Esophagus squamous epithelium (tissue), 5 donors: ENCODE results near the gene C1QL2. TPM values are rescaled to one million over a fixed set of nuclear protein-coding genes. Genes with fewer than 3 reads are reported as not detected.
A peak's percentile ranks its signal among the peaks of the same experiment; 100 is the strongest.

Experiments
- DNase-seq: peaks from one replicate; lab custom pipeline; 2025; lab: John Stamatoyannopoulos, UW
- H3K27ac ChIP-seq, 4 donors: fragments of 200-600 bp; sonication (generic); one replicate each; pipeline ENCODE4 v1.5.1; 2016 to 2019; ENCODE audit warnings: mild to moderate bottlenecking in 1 of 4
- H3K27me3 ChIP-seq, 4 donors: fragments of 200-600 bp; sonication (generic); 1 replicate in 3 of 4; 2 replicates in 1 of 4; pipeline versions ENCODE4 v1.5.1 to v1.6.0; 2017 to 2021; ENCODE audit warnings: antibody characterized with exemption in 1 of 4
- H3K36me3 ChIP-seq, 3 donors: fragments of 200-600 bp; sonication (generic); one replicate each; pipeline ENCODE4 v1.5.1; 2016 to 2019
- H3K4me1 ChIP-seq, 3 donors: fragments of 200-600 bp; sonication (generic); one replicate each; pipeline ENCODE4 v1.5.1; 2017 to 2019
- H3K4me3 ChIP-seq, 4 donors: fragments of 200-600 bp; sonication (generic); 1 replicate in 3 of 4; 2 replicates in 1 of 4; pipeline ENCODE4 v1.5.1; 2016 to 2019; ENCODE audit warnings: mild to moderate bottlenecking in 2 of 4, moderate library complexity in 1 of 4
- H3K9me3 ChIP-seq, 3 donors: fragments of 200-600 bp; sonication (generic); one replicate each; pipeline ENCODE4 v1.5.1; 2016 to 2019
- POLR2A ChIP-seq, 4 donors: fragments of 450-650 bp; IDR thresholded peaks; one replicate each; pipeline ENCODE4 v1.6.1; 2017; ENCODE audit warnings: antibody characterized with exemption in 4 of 4, mild to moderate bottlenecking in 4 of 4, moderate library complexity in 3 of 4
- WGBS, 2 donors: methylation state at CpG; one replicate each; pipeline ENCODE4 v1.1.5; 2018; 5-methylcytosine and 5-hydroxymethylcytosine counted together
- intact Hi-C: fragments of 100-400 bp; cut with DNase I; formaldehyde crosslinking; loops from one replicate; pipeline ENCODE4 v1.15.0; 2022
- total RNA-seq, 4 donors: library from RNA; depleted of rRNA; stranded (reverse); fragments of >200 nt; gene quantifications; one replicate each; pipeline ENCODE4 v1.1.0, GENCODE V29; 2016
- TF ChIP-seq, protein P1 (sequence below), 6 experiments: fragments of 450-650 bp in 4 of 6; fragments of 200-600 bp in 2 of 6; sonication (generic) in 2 of 6; IDR thresholded peaks; one replicate each; pipeline ENCODE4 v1.5.1; 2016 to 2019; ENCODE audit warnings: antibody characterized with exemption in 6 of 6, mild to moderate bottlenecking in 4 of 6, moderate library complexity in 4 of 6
- donor health status: DM: yes; HTN: yes; CAD: no.

Gene C1QL2
- total RNA-seq, 4 donors from 2014 or later: not detected

DNA sequence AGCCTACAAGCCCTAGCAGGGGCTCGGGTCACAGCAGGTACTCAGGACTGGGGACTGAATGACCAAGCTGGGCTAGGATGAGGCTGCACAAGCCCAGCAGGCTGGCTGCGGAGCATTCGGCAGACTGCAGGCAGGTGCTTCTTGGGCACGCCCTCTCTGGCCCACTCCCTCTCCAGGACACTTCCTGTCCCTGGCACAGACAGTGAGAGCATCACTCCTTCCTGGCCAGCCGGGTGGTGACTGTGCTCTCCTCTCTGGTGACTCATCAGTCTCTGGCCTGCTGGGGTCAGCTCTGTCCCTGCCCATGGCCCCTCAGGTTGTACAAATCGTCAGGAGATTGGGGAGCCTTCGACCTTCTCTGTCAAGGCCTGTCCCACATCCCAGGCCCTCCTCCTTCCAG, 22.5 kb downstream of the C1QL2 start:
- intact Hi-C loops: no loop called here
- DNase-seq: no peak
- peaks cover 0 to 67% (median 0%) of the 10 kb centered on the region in 4 donors for H3K27me3 ChIP-seq

DNA sequence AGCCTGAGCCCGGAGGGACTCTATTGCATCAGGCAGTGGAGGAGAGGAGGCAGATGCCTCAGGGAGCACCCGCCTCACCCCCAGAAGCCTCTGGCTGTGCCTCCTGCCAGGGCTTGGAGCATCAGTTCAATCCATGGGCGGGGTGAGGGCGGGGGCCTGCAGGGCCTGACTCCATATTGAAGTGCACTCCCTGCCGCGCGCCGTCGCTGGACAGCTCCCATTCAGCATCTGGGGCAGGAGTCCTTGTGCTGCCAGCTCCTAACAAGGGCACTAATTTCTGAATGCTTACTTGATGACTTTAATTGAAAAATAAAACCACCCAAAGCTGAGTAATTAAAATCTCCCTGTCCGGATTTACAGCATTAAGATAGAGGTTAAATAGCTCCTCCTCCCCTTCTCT, 23.8 kb downstream of the C1QL2 start:
- intact Hi-C loops: no loop called here
- H3K36me3 ChIP-seq: no peaks in the 10 kb centered on the region
- H3K9me3 ChIP-seq: no peaks in the 10 kb centered on the region
- H3K4me1 ChIP-seq: no peaks in the 10 kb centered on the region
- no peak overlapping the region for H3K4me3 ChIP-seq
- peaks cover 0 to 69% (median 0%) of the 10 kb centered on the region in 4 donors for H3K27me3 ChIP-seq
- no peak for DNase-seq
- H3K27ac ChIP-seq: no peak overlapping the region
- TF ChIP-seq, protein P1, sequence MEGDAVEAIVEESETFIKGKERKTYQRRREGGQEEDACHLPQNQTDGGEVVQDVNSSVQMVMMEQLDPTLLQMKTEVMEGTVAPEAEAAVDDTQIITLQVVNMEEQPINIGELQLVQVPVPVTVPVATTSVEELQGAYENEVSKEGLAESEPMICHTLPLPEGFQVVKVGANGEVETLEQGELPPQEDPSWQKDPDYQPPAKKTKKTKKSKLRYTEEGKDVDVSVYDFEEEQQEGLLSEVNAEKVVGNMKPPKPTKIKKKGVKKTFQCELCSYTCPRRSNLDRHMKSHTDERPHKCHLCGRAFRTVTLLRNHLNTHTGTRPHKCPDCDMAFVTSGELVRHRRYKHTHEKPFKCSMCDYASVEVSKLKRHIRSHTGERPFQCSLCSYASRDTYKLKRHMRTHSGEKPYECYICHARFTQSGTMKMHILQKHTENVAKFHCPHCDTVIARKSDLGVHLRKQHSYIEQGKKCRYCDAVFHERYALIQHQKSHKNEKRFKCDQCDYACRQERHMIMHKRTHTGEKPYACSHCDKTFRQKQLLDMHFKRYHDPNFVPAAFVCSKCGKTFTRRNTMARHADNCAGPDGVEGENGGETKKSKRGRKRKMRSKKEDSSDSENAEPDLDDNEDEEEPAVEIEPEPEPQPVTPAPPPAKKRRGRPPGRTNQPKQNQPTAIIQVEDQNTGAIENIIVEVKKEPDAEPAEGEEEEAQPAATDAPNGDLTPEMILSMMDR (IDR thresholded peaks at IDR 0.05): no peak
- TF ChIP-seq POLR2A (IDR thresholded peaks at IDR 0.05): no peak
- 31 to 67% methylated on average over 1 to 3 of the region's 10 CpGs for WGBS, 2 donors

More for the DNA sequence above, 22.5 kb downstream of the C1QL2 start:
- no peak overlapping the region for H3K4me3 ChIP-seq
- TF ChIP-seq, protein P1 (IDR thresholded peaks at IDR 0.05): no peak
- no peak for TF ChIP-seq POLR2A (IDR thresholded peaks at IDR 0.05)
- no peak overlapping the region for H3K27ac ChIP-seq
- no peaks in the 10 kb centered on the region for H3K4me1 ChIP-seq
- H3K36me3 ChIP-seq: no peaks in the 10 kb centered on the region
- H3K9me3 ChIP-seq: no peaks in the 10 kb centered on the region
- 40 to 68% methylated on average over 1 to 3 of the region's 7 CpGs for WGBS, 2 donors

DNA sequence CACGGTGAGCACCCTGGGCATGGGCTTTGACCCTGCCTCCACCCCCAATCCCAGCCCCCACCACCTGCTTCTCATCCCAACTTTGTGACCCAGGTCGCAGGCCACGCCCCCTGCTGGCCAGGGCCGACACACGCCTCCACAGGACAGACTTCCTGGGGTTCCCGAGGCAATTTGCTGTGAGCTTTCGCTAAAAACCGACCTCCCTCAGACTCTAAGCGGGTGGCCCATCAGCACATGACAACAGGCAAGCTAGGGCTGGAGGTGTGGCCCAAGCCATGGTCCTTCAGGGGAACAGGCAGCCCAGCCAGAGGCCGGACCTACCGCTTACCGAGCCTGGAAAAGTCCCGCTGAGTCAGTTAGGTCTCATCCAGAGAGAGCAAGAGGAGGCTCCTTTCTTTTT, 31.9 kb downstream of the C1QL2 start:
- no peaks in the 10 kb centered on the region for H3K4me1 ChIP-seq
- intact Hi-C loops: no loop called here
- H3K36me3 ChIP-seq: no peaks in the 10 kb centered on the region
- no peak for DNase-seq
- no peak overlapping the region for H3K27ac ChIP-seq
- no peak overlapping the region for H3K4me3 ChIP-seq
- H3K27me3 ChIP-seq: peaks cover 0 to 96% (median 0%) of the 10 kb centered on the region in 4 donors
- TF ChIP-seq, protein P1 (IDR thresholded peaks at IDR 0.05): peak in 3 of 6 experiments; percentile 17 to 33 (median 30)
- TF ChIP-seq POLR2A (IDR thresholded peaks at IDR 0.05): no peak
- no peaks in the 10 kb centered on the region for H3K9me3 ChIP-seq
- 15 to 30% methylated on average over 5 to 7 of the region's 13 CpGs for WGBS, 2 donors

DNA sequence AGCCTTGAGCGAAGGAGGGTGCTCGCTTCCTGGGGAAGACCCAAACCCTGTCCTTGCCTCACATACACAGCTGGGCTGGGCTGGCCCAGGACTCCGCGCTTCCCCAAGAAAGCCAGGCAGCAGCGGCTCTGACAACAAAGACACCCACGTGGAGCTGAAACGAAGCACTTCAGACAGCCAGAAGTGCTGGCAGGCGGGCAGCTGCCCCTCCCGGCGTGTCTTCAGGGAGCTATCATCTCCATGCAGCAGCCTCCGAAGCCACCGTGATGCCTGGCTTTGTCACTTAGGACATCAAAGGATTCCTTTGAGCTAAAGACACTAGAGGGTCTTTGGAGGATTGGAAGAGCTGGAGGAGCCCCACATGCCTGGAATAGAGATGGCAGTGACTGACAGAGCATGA, 35.2 kb downstream of the C1QL2 start:
- H3K36me3 ChIP-seq: no peaks in the 10 kb centered on the region
- no peak for DNase-seq
- intact Hi-C loops: no loop called here
- no peaks in the 10 kb centered on the region for H3K4me1 ChIP-seq
- TF ChIP-seq, protein P1 (IDR thresholded peaks at IDR 0.05): no peak
- TF ChIP-seq POLR2A (IDR thresholded peaks at IDR 0.05): no peak
- H3K4me3 ChIP-seq: no peak overlapping the region
- no peak overlapping the region for H3K27ac ChIP-seq
- H3K9me3 ChIP-seq: no peaks in the 10 kb centered on the region
- 86% methylated on average over 1 of the region's 12 CpGs; no CpG with 5 or more reads in 1 of the 2 donors for WGBS, 2 donors
- peaks cover 0 to 92% (median 0%) of the 10 kb centered on the region in 4 donors for H3K27me3 ChIP-seq

DNA sequence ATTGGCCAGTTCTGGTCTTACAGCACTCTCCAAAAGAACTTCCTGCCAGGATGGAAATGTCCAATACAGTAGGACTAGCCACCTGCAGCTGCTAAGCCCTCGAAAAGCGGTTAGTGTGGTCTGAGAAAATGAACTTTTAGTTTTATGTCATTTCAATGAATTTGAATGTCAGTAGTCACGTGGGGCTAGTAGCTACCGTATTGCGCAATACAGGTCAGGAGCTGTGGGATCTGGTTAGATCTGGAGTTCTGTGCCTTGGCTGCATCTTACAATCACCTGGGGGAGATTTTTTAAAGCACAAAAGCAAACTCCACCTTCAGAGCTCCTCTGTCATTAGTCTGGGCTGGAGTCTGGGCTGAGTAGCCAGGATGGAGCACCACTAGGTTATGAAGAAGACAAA, 35.9 kb downstream of the C1QL2 start:
- WGBS, 2 donors: 67 to 82% methylated on average over 5 of the region's 5 CpGs
- no peak for DNase-seq
- Histone ChIP-seq H3K36me3 (no peaks in the 10 kb centered on the region), H3K9me3 (no peaks in the 10 kb centered on the region), H3K27ac (no peak overlapping the region), H3K4me1 (no peaks in the 10 kb centered on the region), H3K4me3 (no peak overlapping the region), H3K27me3 (peaks cover 0 to 92% (median 0%) of the 10 kb centered on the region in 4 donors)
- intact Hi-C loops: no loop called here
- TF ChIP-seq POLR2A (IDR thresholded peaks at IDR 0.05): no peak
- TF ChIP-seq, protein P1 (IDR thresholded peaks at IDR 0.05): no peak
